22Rv1 (cell line): ENCODE measurements around the gene CDKN1C.

Source experiments
- CTCF ChIP-seq: fragments of 450-650 bp; IDR thresholded peaks from 2 replicates; pipeline ENCODE4 v1.5.1; 2017; ENCODE audit warnings: mild to moderate bottlenecking
- ZFX ChIP-seq: fragments of 450-650 bp; IDR thresholded peaks from 2 replicates; pipeline ENCODE4 v1.6.1; 2017; ENCODE audit warnings: antibody characterized with exemption, borderline replicate concordance

- TF ChIP-seq CTCF (no peak), ZFX (no peak)
Observed at GRCh38 chr11:2882396-2883110, 3.0 kb downstream of the CDKN1C start.
